Bronchial epithelial cell (primary cell): Measurements from ENCODE around the gene SF3A2. TPM values are rescaled to one million over a fixed set of nuclear protein-coding genes. Genes with fewer than 3 reads are reported as not detected.

Source experiments
- DNase-seq: peaks from one replicate; pipeline ENCODE4 v3.0.0-alpha.2; 2010; ENCODE audit warnings: low read depth
- FAIRE-seq: peaks from 2 replicates; lab custom pipeline; 2011; peaks lifted over from hg19 to GRCh38; lab: Jason Lieb, UNC
- H3K27me3 ChIP-seq: 2 replicates; pipeline ENCODE4 v1.5.1; 2011; ENCODE audit warnings: low read length; ENCODE audit not compliant: control insufficient read depth, insufficient read depth
- H3K36me3 ChIP-seq: 2 replicates; pipeline ENCODE4 v1.5.1; 2011; ENCODE audit warnings: low read length; ENCODE audit not compliant: control insufficient read depth, insufficient read depth
- H3K4me3 ChIP-seq: 2 replicates; pipeline ENCODE4 v1.5.1; 2011; ENCODE audit warnings: mild to moderate bottlenecking, low read depth, low read length, control low read depth
- CTCF ChIP-seq: IDR thresholded peaks from 2 replicates; pipeline ENCODE4 v1.5.1; 2011; ENCODE audit warnings: mild to moderate bottlenecking, moderate library complexity, low read length, control low read depth, inconsistent platforms; ENCODE audit not compliant: insufficient read depth, severe bottlenecking
- total RNA-seq: library from RNA; depleted of rRNA; stranded (reverse); fragments of >200 nt; gene quantifications from 2 replicates; pipeline ENCODE4 v1.2.1, GENCODE V29; 2014

Gene SF3A2
- total RNA-seq, 1 donor from 2014 or later, result 24.2 TPM

DNA sequence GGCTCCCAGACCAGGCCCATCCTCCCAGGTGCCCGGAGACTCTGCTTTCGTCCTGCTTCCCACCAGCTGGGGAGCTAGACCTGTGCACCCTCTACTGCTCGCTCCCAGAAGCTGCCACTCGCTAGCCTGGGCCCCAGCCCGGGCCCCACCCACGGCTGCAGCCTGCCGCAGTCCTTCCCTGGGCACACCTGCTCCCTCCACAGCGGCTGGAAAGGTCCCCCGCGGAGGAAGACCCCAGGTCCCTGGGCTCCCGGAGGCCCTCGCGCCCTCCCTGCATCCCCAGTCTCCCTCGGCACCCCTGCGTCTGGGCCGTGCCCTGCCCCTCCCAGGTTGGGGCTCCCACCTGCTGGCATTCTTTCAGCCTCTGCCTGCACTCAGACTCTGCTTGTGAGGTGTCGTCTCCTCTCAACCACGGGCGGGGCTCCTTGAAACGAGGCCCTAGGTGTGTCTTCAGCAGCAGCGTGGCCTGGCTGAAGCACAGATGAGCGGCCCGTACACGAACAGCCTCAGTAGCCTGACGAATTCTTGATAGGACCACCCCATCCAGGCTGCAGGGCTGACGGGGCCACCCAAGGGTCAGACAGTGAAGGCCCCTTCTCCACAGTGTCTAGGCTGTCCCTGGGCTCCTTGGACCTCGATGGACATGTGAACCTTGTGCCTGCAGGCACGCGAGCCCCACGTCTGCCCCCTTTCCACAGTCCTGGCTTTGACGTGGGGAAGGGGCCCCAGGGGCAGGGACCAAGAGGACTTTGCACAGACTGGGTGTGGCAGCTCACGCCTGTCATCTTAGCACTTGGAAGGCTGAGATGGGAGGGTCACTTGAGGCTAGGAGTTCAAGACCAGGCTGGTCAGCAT is 44.9 kb upstream of the SF3A2 start:
- H3K36me3 ChIP-seq, result peaks cover 43% of the 10 kb centered on the region
- FAIRE-seq (no peak), DNase-seq (no peak)
- TF ChIP-seq CTCF, result no peak
- no peak overlapping the region for H3K4me3 ChIP-seq
- H3K27me3 ChIP-seq, result no peaks in the 10 kb centered on the region

DNA sequence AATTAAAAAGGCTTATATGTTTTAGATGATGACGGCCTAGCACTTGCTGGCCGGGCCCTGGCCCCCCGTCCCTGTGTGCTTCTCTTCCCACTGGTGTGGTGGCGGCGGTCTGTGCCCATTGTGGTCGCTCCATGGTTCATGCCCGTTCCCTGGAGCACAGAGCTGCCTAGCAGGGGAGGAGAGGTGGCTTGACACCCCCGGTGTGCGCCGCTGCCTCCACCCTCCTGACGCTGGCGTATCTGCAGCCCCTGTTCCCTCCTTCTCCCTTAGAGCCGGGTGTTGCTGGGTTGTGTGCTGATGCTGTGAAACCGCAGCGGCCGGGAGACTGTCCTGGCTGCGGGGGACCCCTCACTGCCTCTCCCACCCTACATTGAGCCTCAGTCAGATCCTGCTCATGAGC is 43.8 kb upstream of the SF3A2 start:
- H3K4me3 ChIP-seq, result no peak overlapping the region
- H3K36me3 ChIP-seq, result peaks cover 42% of the 10 kb centered on the region
- FAIRE-seq (no peak), DNase-seq (no peak)
- no peak for TF ChIP-seq CTCF
- no peaks in the 10 kb centered on the region for H3K27me3 ChIP-seq

- Histone ChIP-seq H3K4me3 (no peak overlapping the region), H3K27me3 (no peaks in the 10 kb centered on the region), H3K36me3 (peaks cover 42% of the 10 kb centered on the region)
- no peak for TF ChIP-seq CTCF
- FAIRE-seq (no peak), DNase-seq (no peak)
Observed at GRCh38 chr19:2193807-2194206, 42.8 kb upstream of the SF3A2 start.

DNA sequence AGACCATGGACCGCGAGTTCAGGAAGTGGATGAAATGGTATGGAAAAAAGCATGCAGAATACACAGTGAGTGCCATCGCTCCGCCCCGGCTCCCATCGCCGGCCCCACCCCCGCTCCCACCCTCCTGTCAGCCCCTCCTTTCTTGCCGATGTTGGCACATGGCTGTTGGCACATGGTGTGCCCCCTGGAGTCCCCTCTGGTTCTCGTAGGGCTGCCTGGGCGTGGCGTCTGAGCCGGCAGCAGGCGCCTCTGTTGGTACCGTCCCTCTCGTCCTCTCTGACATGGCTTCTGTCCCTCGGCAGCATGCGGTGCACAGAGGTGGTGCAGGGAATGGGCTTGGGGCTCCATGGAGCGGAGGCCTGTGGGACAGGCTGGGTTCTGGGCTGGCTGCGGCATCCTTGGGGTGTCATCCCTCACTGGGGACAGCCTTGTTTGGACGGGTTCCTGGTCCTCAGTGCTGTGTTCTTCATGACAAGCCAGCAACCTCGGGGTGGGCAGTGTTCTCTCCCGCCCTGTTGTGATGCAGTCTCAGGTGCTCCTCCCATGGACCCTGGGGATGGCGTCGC is 42.0 kb upstream of the SF3A2 start:
- no peak overlapping the region for H3K4me3 ChIP-seq
- H3K36me3 ChIP-seq, result peaks cover 39% of the 10 kb centered on the region
- TF ChIP-seq CTCF, result no peak
- no peak for FAIRE-seq
- no peaks in the 10 kb centered on the region for H3K27me3 ChIP-seq
- no peak for DNase-seq

DNA sequence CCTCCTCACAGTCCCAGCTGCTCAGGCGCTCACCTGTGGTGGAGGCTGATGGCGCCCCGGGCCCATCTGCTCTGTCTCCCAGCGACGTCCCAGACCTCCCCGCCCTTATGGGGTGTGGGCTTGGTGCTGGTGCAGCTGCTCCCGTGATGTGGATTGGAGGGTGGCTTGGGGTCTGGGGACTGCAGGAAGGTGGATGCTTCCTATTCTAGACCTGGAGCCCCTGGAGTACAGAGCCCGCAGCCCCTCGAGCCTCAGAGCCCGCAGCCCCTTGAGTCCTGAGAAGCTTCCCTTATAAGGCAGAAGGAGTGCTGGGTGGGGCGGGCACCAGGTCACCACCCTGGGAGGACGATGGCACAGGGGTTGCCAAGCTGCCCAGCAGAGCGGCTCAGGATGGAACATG is 41.3 kb upstream of the SF3A2 start:
- no peak for FAIRE-seq
- peaks cover 40% of the 10 kb centered on the region for H3K36me3 ChIP-seq

More for the DNA sequence above, 41.3 kb upstream of the SF3A2 start:
- no peak for DNase-seq
- TF ChIP-seq CTCF, result no peak
- H3K27me3 ChIP-seq, result no peaks in the 10 kb centered on the region
- H3K4me3 ChIP-seq, result no peak overlapping the region
